Mucosa of rectum (tissue), 2 donors: Measurements from ENCODE around the gene HNRNPK.
"Not testable (repeated sequence)": the region's sequence is repeated elsewhere in the genome, so short reads cannot be mapped to it uniquely, and the experiment has no call there.

Experiments used
- H3K27ac ChIP-seq, 2 donors: one replicate each; pipeline ENCODE4 v1.7.0; 2013; ENCODE audit warnings: inconsistent platforms in 2 of 2, low read depth in 2 of 2, low read length in 2 of 2
- H3K27me3 ChIP-seq, 2 donors: one replicate each; pipeline ENCODE4 v1.7.0; 2013; ENCODE audit warnings: low read length in 2 of 2; ENCODE audit not compliant: control insufficient read depth in 2 of 2, insufficient read depth in 2 of 2
- H3K36me3 ChIP-seq, 2 donors: one replicate each; pipeline ENCODE4 v1.7.0; 2013; ENCODE audit warnings: low read length in 2 of 2; ENCODE audit not compliant: control insufficient read depth in 2 of 2, insufficient read depth in 2 of 2
- H3K4me1 ChIP-seq, 2 donors: one replicate each; pipeline ENCODE4 v1.7.0; 2013; ENCODE audit warnings: low read length in 2 of 2, mild to moderate bottlenecking in 1 of 2; ENCODE audit not compliant: control insufficient read depth in 2 of 2, insufficient read depth in 2 of 2
- H3K4me3 ChIP-seq, 2 donors: one replicate each; pipeline ENCODE4 v1.7.0; 2013; ENCODE audit warnings: low read length in 2 of 2
- H3K9ac ChIP-seq, 2 donors: one replicate each; pipeline ENCODE4 v1.7.0; 2013; ENCODE audit warnings: low read length in 2 of 2, low read depth in 1 of 2, mild to moderate bottlenecking in 1 of 2
- H3K9me3 ChIP-seq, 2 donors: one replicate each; pipeline ENCODE4 v1.7.0; 2013; ENCODE audit warnings: low read length in 2 of 2; ENCODE audit not compliant: control insufficient read depth in 2 of 2
- donor health status: healthy.
- donor health status: Normal muscosa, but diverticular disease.

The HNRNPK gene

DNA sequence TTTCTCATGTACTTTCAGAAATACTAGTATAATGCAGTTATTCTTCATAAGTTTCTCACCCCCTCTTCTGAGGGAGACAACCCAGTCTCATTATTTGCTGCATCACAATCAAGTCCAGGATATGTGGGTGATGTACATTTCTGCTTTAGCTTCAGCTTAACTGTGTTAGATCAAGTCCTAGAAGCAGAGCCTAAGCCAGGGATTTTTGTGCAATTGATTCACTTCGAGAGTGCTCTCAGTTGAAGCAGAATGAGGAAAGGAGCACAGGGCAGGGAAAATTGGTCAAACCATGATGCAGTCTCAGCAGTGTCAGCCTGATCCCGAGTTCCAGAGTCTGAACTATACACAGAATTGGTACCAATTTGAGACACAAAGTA, 15.1 kb downstream of the HNRNPK start:
- Histone ChIP-seq H3K27ac (no peak overlapping the region), H3K9me3 (no peaks in the 10 kb centered on the region), H3K27me3 (no peaks in the 10 kb centered on the region), H3K4me1 (peaks cover 0 to 3% of the 10 kb centered on the region in 2 donors), H3K4me3 (no peak overlapping the region), H3K36me3 (peaks cover 23 to 29% of the 10 kb centered on the region in 2 donors), H3K9ac (no peak overlapping the region)

GRCh38 chr9:83962165-83962564, 17.9 kb downstream of the HNRNPK start:
- Histone ChIP-seq H3K36me3 (peaks cover 4 to 5% of the 10 kb centered on the region in 2 donors), H3K4me3 (no peak overlapping the region), H3K9me3 (no peaks in the 10 kb centered on the region), H3K9ac (no peak overlapping the region), H3K27me3 (no peaks in the 10 kb centered on the region), H3K27ac (no peak overlapping the region), H3K4me1 (peaks cover 4 to 7% of the 10 kb centered on the region in 2 donors)

- no peaks in the 10 kb centered on the region for H3K9me3 ChIP-seq
Observed at GRCh38 chr9:83960991-83961390, 19.0 kb downstream of the HNRNPK start.

DNA sequence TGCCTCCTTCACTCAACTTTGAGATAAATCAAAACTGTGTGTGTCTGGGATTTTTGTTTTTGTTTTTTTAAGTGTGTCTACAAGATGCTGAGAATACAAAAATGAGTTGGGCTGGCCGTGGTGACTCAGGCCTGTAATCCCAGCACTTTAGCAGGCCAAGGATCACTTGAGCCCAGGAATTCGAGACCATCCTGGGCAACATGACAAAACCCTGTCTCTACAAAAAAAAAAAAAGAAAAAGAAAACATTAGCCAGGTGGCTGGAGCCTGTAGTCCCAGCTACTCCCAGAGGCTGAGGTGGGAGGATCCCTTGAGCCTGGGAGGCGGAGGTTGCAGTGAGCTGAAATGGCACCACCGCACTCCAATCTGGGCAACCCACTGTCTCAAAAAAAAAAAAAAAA, 21.0 kb downstream of the HNRNPK start:
- Histone ChIP-seq H3K9me3 (no peaks in the 10 kb centered on the region), H3K36me3 (no peaks in the 10 kb centered on the region), H3K27ac (no peak overlapping the region), H3K4me1 (peaks cover 14 to 18% of the 10 kb centered on the region in 2 donors), H3K27me3 (no peaks in the 10 kb centered on the region), H3K9ac (no peak overlapping the region), H3K4me3 (no peak overlapping the region)

More at GRCh38 chr9:83960991-83961390, 19.0 kb downstream of the HNRNPK start:
- Histone ChIP-seq H3K36me3 (no peaks in the 10 kb centered on the region), H3K27ac (no peak overlapping the region), H3K4me3 (no peak overlapping the region), H3K27me3 (no peaks in the 10 kb centered on the region), H3K4me1 (peaks cover 8 to 14% of the 10 kb centered on the region in 2 donors), H3K9ac (no peak overlapping the region)

DNA sequence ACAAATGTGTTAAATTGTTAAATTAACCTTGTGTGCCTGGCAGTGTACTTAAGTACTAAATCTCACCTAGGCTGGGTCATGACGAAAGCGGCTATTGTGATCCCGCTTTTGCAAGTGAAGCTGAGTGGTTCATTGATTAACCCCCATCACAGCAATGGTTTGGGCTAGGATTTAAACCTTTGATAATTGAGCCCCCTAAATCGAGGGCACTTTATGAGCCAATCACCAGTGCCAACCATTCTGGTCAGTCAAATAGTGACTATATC, 22.8 kb downstream of the HNRNPK start:
- H3K27ac ChIP-seq, result peak overlapping the region; percentile 77 to 91
- no peaks in the 10 kb centered on the region for H3K9me3 ChIP-seq
- H3K36me3 ChIP-seq, result no peaks in the 10 kb centered on the region
- no peaks in the 10 kb centered on the region for H3K27me3 ChIP-seq
- peak overlapping the region; percentile 67 to 85 for H3K4me3 ChIP-seq
- H3K4me1 ChIP-seq, result peaks cover 14 to 16% of the 10 kb centered on the region in 2 donors
- H3K9ac ChIP-seq, result peak overlapping the region; percentile 80 to 84

DNA sequence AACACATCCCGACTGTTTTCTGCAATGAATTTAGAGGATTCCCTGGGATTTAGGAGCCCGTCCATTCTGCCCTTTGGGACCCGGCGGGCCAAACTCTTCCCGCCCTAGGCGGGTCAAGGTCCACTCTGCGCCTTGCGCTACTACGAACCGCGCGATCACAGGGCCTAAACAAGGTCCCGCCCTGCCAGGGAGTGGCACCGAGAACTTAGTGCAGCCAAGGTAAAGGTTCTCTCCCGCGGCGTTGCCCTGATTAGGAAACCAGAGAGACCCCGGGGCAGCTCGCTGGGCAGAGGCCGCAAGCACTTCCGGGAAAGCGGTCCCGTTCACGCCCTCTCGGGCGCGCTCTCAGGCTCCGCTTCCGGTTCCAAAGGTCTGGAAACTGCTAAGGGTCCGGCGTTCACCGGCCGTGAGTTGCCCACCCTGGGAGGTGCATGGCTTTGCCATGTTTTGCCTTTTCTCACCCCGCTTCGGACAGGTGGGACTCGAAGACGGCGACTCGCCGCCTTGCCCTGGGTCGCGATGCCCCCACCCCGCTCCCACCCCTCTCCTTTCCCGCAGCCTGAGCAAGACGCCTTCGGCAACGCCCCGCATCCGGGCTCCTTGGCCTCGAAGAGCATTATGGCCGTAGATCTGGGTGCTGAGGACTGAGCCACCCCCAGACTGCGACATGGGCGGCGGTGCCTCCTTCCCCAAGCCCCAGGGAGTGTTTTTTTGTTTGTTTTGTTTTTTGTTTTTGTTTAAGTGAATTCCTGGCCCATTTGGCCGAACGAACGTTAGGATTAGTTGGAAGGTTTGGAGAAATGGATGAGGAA, 23.4 kb downstream of the HNRNPK start:
- peak overlapping the region; percentile 77 to 91 for H3K27ac ChIP-seq
- H3K9me3 ChIP-seq, result no peaks in the 10 kb centered on the region
- peak overlapping the region; percentile 80 to 84 for H3K9ac ChIP-seq
- no peaks in the 10 kb centered on the region for H3K27me3 ChIP-seq
- H3K4me3 ChIP-seq, result peak overlapping the region; percentile 67 to 85
- H3K4me1 ChIP-seq, result peaks cover 14 to 16% of the 10 kb centered on the region in 2 donors
- H3K36me3 ChIP-seq, result peaks cover 0 to 2% of the 10 kb centered on the region in 2 donors

GRCh38 chr9:83956086-83956435, 24.0 kb downstream of the HNRNPK start:
- peaks cover 14 to 16% of the 10 kb centered on the region in 2 donors for H3K4me1 ChIP-seq
- H3K9me3 ChIP-seq, result no peaks in the 10 kb centered on the region
- peak overlapping the region; percentile 77 to 91 for H3K27ac ChIP-seq
- H3K27me3 ChIP-seq, result no peaks in the 10 kb centered on the region
- H3K9ac ChIP-seq, result peak overlapping the region; percentile 80 to 84
- peaks cover 0 to 2% of the 10 kb centered on the region in 2 donors for H3K36me3 ChIP-seq
- peak overlapping the region; percentile 67 to 85 for H3K4me3 ChIP-seq

DNA sequence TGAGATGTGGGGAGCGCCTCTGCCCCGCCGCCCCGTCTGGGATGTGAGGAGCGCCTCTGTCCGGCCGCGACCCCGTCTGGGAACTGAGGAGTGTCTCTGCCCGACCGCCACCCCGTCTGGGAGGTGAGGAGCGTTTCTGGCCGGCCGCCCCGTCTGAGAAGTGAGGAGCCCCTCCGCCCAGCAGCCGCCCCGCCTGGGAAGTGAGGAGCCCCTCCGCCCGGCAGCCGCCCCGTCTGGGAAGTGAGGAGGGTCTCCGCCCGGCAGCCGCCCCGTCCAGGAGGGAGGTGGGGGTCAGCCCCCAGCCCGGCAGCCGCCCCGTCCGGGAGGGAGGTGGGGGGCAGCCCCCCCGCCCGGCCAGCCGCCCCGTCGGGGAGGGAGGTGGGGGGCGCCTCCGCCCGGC, 31.9 kb downstream of the HNRNPK start:
- H3K4me3 ChIP-seq, H3K27me3 ChIP-seq, H3K27ac ChIP-seq, H3K9me3 ChIP-seq, H3K9ac ChIP-seq, H3K36me3 ChIP-seq, H3K4me1 ChIP-seq: not testable (repeated sequence)

DNA sequence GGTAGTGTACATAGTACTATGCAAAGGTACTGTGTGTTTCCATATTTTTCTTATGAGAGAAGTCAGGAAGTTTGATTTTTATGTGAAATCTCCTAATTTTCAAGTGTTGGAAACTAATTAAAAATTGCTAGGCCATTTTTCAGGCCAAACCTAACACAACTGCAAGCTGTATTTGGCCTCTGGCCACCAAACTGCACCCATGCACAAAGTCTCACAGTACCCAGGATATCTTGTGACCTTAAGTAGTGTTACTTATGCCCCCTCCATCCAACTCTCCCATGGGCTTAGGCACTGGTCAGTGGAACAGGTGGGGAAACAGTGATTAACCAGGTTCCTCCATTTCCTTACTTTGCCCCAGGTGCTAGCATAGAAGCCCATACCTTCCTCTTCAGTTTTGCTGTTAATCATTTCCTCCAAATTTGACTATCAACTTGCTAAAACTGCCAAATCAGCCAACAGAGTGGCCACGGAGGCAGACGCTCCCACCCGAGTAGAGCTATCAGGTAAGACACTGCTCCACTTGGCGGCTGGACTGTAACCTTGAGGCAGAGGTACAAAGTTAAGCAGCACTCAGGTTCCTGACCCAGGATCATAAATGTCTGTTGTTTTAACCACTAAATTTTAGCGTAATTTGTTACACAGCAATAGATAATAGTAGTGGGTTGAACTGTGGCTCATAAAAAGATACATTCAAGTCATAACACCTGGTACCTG, 39.3 kb downstream of the HNRNPK start:
- Histone ChIP-seq H3K9ac (no peak overlapping the region), H3K27ac (no peak overlapping the region), H3K4me1 (no peaks in the 10 kb centered on the region), H3K27me3 (no peaks in the 10 kb centered on the region), H3K9me3 (no peaks in the 10 kb centered on the region), H3K4me3 (no peak overlapping the region), H3K36me3 (peaks cover 3 to 16% of the 10 kb centered on the region in 2 donors)

DNA sequence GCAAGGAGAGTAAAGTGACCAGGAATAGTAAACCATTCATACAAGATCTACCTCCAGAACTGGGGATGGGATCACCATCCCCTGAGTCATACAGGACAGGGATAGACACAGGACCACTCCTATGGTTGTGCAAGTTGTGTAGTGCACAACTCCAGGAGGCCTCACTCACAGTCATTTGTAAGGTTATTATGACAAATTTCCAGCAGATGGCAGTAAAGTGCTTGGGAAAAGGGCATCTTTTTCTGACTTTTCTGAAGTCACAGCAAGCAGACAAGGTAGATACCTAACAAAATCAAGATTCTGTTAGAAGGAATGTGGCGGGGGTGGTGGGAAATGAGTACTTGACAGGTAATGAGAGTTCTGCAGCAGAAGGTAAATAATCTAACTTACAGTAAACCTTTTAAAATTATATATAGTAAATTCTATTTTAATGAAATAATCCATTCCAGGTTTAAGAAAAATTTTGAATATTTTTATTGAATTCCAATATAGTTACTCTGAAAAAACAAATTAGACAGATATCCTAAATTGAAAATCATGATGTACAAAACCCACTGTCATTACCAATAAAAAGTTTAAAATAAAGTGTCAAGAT, 42.1 kb downstream of the HNRNPK start:
- H3K9ac ChIP-seq, result no peak overlapping the region
- H3K27ac ChIP-seq, result no peak overlapping the region
- H3K4me3 ChIP-seq, result no peak overlapping the region
- no peaks in the 10 kb centered on the region for H3K4me1 ChIP-seq
- peaks cover 0 to 11% of the 10 kb centered on the region in 2 donors for H3K36me3 ChIP-seq
- H3K9me3 ChIP-seq, result no peaks in the 10 kb centered on the region
- H3K27me3 ChIP-seq, result no peaks in the 10 kb centered on the region
